Activated T-cell treated with anti-CD3 and anti-CD28 coated beads, Interleukin-2, amount 50 U/mL, for 48 hours (primary cell): ENCODE measurements around the gene EGFL6.
"Not testable (repeated sequence)": the region's sequence is repeated elsewhere in the genome, so short reads cannot be mapped to it uniquely, and the experiment has no call there.

Source experiments
- DNase-seq, 2 experiments: peaks; one replicate each; pipeline ENCODE4 v3.0.0-alpha.2; 2020

EGFL6 gene

DNA sequence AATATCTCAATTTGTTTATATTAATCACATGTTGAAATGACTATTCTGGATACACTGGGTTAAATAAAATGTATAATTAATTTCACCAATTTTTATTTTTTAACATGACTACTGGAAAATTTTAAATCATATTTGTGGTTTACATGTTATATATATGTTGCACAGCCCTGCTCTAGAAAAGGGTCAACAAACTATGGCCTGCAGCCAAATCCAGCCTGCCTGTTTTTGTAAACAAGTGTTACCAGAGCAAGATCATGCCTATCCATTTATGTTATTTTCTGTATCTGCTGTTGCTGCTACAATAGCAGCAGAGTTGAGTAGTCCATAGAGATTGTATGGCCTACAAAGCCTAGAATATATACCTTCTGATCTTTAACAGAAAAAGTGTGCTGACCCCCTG, 84.7 kb downstream of the EGFL6 start:
- no peak for DNase-seq

DNA sequence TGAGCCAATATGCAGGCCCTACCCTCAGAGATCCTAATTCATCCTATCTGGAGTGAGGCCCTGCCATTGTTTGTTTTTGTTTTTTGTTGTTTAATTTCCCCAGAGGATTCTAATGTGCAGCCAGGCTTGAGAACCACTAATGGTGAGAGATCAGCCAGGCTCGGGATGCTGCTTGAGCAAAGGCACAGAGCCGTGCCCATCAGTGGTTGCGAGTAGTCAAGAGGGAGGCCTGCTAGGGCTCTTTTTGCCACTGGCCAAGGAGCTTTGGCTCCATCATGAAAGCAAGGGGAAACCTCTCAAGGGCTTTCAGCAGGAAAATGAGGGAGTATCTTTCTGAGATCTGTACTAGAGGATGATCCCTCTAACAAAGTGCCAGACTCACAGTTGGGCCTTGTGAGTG, 86.3 kb downstream of the EGFL6 start:
- no peak for DNase-seq

DNA sequence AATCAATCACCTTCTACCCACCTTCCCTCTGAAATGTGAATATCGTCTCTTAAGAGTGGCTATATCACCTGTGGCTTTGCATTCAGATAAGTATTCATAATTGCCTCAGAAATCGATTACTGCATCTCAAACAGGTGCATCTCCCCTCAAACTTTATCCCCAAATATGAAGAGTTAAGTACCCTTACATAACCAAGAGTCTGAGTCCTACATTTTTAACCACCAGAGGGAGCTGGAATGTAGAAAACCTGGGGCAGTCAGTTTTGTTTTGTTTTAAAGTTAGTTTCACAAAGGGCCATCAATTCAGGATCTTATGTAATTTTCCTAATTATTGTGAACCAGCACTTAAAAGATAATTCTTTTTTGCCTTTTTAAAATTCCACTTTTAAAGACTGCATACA, 89.2 kb downstream of the EGFL6 start:
- no peak for DNase-seq

DNA sequence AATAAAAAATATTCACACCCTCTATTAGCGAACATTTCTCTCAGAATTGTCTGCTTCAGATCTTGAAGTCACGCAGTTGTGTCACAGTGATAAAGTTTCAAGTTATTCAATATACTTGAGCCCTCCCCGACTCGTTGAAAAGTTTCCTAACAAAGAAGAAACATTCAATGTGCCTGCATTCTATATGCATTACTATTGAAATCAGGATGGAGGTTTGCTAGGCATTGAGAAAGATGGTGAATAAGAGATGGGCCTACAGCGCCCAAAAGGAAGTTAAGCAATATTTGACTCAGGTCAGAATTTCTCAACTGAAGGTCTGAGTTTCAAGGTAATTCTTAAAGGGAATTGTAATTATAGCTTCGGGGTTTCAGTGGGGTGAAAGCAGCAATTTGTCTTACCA, 89.7 kb downstream of the EGFL6 start:
- DNase-seq = no peak

DNA sequence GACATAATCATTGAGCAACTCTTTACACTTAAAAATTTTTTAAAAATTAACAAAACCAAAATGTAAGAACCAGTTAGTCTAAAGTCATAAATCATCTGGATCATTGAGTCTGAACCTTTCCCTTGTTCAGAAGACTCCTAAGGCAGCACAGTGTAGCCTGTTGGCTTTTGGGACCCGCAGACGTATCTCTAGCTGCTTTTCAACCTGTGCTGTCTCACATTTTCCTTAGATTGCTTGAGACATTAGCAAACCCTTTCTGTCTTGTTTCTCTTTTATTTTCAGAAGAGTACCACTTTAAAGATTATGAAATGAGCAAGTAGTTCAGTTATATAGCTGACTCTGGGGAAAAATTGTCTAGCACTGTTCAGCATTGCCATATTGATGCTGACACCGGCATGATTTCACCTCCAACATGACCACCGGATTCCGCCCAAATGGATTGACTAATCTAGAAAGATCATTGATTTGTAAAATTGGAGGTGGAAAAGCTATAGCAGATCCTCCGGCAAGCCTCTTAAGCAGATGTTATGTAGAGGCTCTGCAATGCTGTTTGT, 92.4 kb downstream of the EGFL6 start:
- DNase-seq = no peak

DNA sequence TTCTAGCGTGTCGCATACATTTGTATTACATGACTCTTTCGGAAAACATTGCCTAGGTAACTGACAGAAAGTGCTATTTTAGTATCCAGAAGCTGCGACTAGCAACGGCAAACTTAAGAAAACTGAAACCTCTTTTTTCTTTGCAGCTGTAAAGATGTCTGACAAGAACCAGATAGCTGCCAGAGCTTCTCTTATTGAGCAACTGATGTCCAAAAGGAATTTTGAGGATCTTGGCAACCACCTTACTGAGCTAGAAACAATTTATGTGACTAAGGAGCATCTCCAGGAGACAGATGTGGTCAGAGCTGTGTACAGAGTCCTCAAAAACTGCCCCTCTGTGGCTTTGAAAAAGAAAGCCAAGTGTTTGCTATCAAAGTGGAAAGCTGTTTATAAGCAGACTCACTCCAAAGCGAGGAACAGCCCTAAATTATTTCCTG, 93.0 kb downstream of the EGFL6 start:
- no peak for DNase-seq

DNA sequence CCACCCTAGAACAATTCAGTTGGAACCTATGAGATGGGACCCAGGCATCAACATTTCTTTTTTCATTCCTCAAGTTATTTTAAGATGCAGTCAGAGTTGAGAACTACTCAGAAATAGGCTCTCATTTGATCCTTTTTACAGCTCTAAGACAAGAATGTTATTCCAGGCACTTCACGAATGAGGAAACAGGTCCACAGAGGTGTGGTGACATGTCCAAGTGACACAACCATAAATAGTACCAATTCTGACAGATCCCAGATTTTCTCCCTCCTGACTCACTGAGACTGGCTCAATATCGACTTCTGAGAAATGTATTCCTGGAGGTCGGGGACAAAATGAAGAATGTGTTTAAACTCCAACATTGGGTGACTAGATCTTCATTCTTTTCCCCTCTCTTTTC, 94.6 kb downstream of the EGFL6 start:
- no peak for DNase-seq

DNA sequence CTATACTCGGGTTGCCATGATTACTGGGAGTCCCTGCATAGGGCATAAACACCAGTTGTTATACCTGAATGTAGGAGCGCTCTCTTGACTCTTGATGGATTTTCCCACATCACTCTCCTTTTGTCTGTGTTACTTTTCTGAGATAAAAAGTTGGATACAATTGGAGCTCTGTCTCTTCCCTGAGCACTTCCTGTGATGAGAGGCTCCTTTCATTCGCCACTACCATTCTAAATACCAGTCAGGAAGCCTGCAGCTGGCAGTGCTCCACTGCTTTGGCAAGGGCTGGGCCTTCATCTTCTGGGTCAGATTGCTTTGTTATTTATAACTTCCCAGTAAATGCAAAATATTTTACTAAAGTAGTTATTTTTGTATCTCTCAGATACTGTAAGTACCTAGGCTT, 97.4 kb downstream of the EGFL6 start:
- no peak for DNase-seq

DNA sequence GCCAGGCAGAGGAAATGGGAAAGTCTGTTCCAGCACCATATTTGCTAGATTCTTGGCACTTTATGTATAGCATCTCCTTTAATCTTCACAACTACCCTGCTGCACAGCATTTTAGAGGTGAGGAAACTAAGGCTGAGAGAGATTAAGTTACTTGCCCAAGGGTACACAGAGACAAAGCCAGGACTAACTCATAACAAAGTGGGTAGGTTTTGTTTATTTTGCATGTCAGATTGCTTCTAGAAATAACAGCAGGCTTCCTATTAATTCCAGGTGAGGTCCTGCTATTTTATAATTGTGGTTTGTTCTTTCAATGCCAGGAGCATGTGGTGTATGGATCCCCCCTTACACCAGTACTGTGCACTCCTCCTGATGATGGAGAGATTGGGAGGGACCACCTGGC, 98.5 kb downstream of the EGFL6 start:
- no peak for DNase-seq

DNA sequence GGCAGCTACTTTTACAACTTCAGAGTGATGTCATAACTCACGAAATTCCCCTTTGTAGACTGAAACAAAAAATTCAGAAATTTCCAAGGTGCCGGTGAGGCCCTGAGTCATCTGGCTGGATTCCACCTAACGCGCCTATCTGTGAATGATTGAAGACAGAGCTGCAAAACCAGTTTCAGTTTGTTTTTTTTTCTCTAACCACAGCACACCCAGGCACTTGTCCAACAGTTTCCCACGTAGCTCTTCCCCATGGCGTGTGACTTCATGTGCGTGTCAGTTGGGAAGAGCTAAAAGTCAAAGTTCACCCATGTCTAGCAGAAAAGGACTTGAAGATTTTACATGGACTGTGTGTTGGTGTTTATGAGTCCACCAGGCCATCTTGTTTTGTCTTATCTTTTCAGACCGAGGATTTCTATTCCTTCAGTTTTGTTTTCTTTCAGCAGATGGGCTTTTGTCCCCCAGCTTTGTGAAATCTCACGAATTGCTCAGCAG, 99.9 kb downstream of the EGFL6 start:
- peak; percentile 64 to 67 for DNase-seq

DNA sequence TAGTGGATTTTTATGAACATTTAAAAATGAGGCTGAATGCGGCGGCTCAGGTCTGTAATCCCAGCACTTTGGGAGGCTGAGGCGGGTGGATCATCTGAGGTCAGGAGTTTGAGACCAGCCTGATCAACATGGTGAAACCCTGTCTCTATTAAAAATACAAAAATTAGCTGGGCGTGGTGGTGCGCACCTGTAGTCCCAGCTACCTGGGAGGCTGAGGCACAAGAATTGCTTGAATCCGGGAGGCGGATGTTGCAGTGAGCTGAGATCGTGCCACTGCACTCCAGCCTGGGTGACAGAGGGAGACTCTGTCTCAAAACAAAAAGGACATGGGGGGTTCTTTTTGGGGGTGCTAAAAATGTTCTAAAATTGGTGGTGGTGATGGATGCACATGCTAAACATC, 100.4 kb downstream of the EGFL6 start:
- DNase-seq = peak in 1 of 2 experiments; percentile 37

DNA sequence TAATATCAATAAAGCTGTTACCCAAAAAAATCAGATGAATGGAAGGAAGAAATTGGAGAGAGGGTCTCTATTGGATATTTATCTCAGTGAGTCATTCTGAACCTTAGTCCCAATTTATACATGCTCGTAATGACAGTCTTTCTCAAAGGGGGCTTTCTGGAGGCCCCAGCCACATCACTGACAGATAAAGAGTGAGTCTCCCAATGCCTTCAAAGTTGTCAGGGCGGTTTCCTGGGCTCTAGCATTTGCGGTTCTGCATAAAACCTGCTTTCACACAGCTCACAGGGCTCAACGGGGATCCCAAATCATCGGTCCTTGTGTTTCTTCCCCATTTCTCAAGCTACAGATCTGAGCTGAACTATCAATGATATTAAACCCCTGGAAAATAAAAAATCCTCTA, 100.8 kb downstream of the EGFL6 start:
- DNase-seq = no peak

DNA sequence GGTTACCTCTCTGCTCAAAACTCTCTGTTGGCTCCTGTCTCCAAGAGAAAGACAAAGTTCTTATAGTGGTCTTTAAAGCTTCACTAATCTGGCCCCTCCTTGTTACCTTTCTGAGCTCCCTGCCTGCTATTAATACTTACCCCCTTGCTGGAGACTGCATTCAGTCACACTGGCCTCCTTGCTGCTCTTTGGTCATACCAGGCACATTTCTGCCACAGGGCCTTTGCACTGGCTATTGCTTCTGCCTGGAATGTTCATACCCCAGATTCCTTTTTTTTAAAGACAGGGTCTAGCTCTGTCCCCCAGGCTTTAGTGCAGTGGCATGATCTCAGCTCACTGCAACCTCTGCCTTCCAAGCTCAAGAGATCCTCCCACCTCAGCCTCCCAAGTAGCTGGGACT, 103.6 kb downstream of the EGFL6 start:
- DNase-seq = no peak

DNA sequence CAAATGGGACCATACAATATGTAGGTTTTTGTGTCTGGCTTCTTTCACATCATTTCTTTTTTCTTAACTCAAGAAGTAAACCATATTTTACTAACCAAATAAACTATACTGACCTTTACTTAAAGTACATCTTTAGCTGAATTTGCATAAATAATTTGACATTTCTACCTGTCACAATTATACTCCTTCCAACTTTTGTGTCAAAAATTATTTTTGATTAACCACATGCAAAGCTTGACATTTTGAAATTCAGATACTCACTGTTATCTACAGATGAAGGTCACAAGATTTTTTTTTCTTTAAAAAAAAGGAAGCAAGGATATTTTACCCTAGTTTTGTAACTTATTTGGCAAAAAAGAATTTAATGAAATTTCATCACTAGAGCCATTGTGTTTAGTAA, 107.5 kb downstream of the EGFL6 start:
- no peak for DNase-seq

DNA sequence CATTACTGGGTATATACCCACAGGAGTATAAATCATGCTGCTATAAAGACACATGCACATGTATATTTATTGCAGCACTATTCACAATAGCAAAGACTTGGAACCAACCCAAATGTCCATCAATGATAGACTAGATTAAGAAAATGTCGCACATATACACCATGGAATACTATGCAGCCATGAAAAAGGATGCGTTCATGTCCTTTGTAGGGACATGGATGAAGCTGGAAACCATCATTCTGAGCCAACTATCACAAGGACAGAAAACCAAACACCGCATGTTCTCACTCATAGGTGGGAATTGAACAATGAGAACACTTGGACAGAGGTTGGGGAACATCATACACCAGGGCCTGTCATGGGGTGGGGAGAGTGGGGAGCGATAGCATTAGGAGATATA, 110.3 kb downstream of the EGFL6 start:
- DNase-seq = not testable (repeated sequence)

DNA sequence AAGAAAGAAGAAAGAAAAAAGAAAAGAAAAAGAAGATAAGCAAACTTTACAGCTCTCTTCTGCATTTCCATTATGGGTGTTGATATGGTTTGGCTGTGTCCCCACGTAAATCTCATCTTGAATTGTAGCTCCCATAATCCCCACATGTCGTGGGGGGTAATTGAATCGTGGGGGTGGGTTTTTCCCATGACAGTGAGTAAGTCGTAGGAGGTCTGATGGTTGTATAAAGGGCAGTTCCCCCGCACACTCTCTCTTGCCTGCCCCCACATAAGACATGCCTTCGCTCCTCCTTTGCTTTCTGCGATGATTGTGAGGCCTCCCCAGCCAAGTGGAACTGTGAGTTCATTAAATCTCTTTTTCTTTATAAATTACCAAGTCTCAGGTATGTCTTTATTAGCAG, 112.2 kb downstream of the EGFL6 start:
- DNase-seq = no peak
